HepG2 (cell line): ENCODE data around the gene ITGB2. TPM values are rescaled to one million over a fixed set of nuclear protein-coding genes. Genes with fewer than 3 reads are reported as not detected.

Experiments
- DZIP1 ChIP-seq: sonication (generic); formaldehyde crosslinking; IDR thresholded peaks from 2 replicates; pipeline ENCODE4 v1.5.0; 2020; ENCODE audit warnings: mild to moderate bottlenecking, missing genetic modification reagents
- EEA1 ChIP-seq: sonication (generic); formaldehyde crosslinking; IDR thresholded peaks from 2 replicates; pipeline ENCODE4 v1.5.1; 2020; ENCODE audit warnings: mild to moderate bottlenecking, missing genetic modification reagents, borderline replicate concordance
- MXI1 ChIP-seq: IDR thresholded peaks from 3 replicates; pipeline ENCODE4 v1.6.1; 2012; ENCODE audit warnings: low read depth, low read length, inconsistent platforms, borderline replicate concordance
- NCOA5 ChIP-seq: sonication (generic); formaldehyde crosslinking; IDR thresholded peaks from 2 replicates; pipeline ENCODE4 v1.4.0; 2020; ENCODE audit warnings: missing genetic modification reagents
- RFX3 ChIP-seq: IDR thresholded peaks from 2 replicates; pipeline ENCODE4 v1.6.1; 2016; ENCODE audit warnings: missing biosample characterization, missing genetic modification reagents
- ZNF207 ChIP-seq: fragments of 450-650 bp; IDR thresholded peaks from 2 replicates; pipeline ENCODE4 v1.6.1; 2016; ENCODE audit warnings: antibody characterized with exemption, borderline replicate concordance
- ZNF33B ChIP-seq: sonication (generic); formaldehyde crosslinking; IDR thresholded peaks from 2 replicates; pipeline ENCODE4 v1.5.1; 2020; ENCODE audit warnings: mild to moderate bottlenecking, missing genetic modification reagents
- ZNF431 ChIP-seq: sonication (generic); formaldehyde crosslinking; IDR thresholded peaks from 2 replicates; pipeline ENCODE4 v1.9.0; 2022; ENCODE audit warnings: missing genetic modification reagents, low read depth, mild to moderate bottlenecking, borderline replicate concordance
- ZNF510 ChIP-seq: sonication (generic); formaldehyde crosslinking; IDR thresholded peaks from 2 replicates; pipeline ENCODE4 v1.4.0; 2020; ENCODE audit warnings: low read depth, mild to moderate bottlenecking, missing genetic modification reagents
- ZNF737 ChIP-seq: sonication (generic); formaldehyde crosslinking; IDR thresholded peaks from 2 replicates; pipeline ENCODE4 v1.5.0; 2020; ENCODE audit warnings: missing genetic modification reagents, mild to moderate bottlenecking, borderline replicate concordance
- polyA plus RNA-seq, 8 experiments: library from polyadenylated mRNA; depleted of rRNA in 3 of 8; stranded (reverse) in 7 of 8; unstranded in 1 of 8; fragments of >200 nt; fragmentation: Illumina TruSeq in 4 of 8; extraction: Trizol in 4 of 8; gene quantifications; 2 replicates each; pipeline versions ENCODE4 v1.2.1 to v1.2.3, GENCODE V29; 2011 to 2016; ENCODE audit warnings: low read depth in 4 of 8, missing spikeins in 1 of 8, mixed read lengths in 1 of 8; ENCODE audit not compliant: insufficient read depth in 1 of 8
- total RNA-seq, 5 experiments: library from RNA; depleted of rRNA; stranded (reverse); fragments of >200 nt; fragmentation: Illumina TruSeq; extraction: Trizol; gene quantifications; 2 replicates each; pipeline ENCODE4 v1.2.3, GENCODE V29; 2016; ENCODE audit warnings: low read depth in 1 of 5
- TF ChIP-seq, protein P1 (sequence below): sonication (generic); formaldehyde crosslinking; IDR thresholded peaks from 2 replicates; pipeline ENCODE4 v1.4.0; 2020; ENCODE audit warnings: mild to moderate bottlenecking, missing genetic modification reagents
- TF ChIP-seq, protein P2 (sequence below): sonication (generic); formaldehyde crosslinking; IDR thresholded peaks from 2 replicates; pipeline ENCODE4 v1.4.0; 2020; ENCODE audit warnings: missing genetic modification reagents, borderline replicate concordance
- TF ChIP-seq, protein P3 (sequence below): sonication (generic); formaldehyde crosslinking; IDR thresholded peaks from 2 replicates; pipeline ENCODE4 v1.4.0; 2020; ENCODE audit warnings: low read depth, mild to moderate bottlenecking, missing genetic modification reagents

Gene ITGB2
- total and polyA plus RNA-seq, 2 of the 13 experiments (the other 11 are each of a cell fraction or from before 2014, with no cell fraction given) = 4.2 to 18.0 TPM

DNA sequence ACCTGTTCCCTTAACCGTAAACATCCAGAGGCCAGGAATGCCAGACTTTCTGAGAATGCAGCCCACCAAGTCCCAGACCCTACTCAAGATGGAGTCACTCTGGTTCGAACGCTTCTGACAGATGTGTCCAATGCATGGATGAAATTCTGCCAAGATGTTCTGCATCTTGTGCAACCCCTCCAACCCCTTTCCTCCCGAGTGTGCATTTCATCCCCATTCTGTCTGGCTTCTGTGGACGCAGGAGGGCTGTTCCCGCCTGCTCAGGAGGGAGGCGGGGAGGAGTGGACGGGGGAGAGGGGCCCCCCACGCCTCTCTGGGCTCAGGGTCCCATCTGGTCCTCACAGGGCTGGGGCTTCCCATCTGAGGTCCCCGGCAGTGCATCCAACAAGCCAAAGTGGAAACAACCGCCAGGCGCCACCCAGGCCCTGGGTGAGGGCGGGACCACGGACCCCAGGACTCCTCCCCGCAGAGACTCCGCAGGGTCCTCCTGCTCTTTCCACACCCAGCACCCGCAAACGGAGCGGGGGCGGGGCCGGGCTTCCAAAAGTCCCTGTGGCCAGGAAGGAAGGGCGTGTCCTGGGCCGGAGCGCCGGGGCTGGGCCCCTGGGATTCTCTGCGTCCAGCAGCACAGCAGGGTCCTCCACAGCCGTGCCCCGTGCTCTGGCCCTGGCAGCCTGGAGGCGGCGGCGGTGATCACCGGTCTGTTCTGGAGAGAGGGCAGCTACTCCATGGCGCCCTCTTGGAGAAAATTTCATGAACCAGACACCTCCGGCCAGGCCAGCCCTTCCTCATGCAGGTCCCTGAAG, 75.1 kb downstream of the ITGB2 start (continued):
- TF ChIP-seq, protein P1, sequence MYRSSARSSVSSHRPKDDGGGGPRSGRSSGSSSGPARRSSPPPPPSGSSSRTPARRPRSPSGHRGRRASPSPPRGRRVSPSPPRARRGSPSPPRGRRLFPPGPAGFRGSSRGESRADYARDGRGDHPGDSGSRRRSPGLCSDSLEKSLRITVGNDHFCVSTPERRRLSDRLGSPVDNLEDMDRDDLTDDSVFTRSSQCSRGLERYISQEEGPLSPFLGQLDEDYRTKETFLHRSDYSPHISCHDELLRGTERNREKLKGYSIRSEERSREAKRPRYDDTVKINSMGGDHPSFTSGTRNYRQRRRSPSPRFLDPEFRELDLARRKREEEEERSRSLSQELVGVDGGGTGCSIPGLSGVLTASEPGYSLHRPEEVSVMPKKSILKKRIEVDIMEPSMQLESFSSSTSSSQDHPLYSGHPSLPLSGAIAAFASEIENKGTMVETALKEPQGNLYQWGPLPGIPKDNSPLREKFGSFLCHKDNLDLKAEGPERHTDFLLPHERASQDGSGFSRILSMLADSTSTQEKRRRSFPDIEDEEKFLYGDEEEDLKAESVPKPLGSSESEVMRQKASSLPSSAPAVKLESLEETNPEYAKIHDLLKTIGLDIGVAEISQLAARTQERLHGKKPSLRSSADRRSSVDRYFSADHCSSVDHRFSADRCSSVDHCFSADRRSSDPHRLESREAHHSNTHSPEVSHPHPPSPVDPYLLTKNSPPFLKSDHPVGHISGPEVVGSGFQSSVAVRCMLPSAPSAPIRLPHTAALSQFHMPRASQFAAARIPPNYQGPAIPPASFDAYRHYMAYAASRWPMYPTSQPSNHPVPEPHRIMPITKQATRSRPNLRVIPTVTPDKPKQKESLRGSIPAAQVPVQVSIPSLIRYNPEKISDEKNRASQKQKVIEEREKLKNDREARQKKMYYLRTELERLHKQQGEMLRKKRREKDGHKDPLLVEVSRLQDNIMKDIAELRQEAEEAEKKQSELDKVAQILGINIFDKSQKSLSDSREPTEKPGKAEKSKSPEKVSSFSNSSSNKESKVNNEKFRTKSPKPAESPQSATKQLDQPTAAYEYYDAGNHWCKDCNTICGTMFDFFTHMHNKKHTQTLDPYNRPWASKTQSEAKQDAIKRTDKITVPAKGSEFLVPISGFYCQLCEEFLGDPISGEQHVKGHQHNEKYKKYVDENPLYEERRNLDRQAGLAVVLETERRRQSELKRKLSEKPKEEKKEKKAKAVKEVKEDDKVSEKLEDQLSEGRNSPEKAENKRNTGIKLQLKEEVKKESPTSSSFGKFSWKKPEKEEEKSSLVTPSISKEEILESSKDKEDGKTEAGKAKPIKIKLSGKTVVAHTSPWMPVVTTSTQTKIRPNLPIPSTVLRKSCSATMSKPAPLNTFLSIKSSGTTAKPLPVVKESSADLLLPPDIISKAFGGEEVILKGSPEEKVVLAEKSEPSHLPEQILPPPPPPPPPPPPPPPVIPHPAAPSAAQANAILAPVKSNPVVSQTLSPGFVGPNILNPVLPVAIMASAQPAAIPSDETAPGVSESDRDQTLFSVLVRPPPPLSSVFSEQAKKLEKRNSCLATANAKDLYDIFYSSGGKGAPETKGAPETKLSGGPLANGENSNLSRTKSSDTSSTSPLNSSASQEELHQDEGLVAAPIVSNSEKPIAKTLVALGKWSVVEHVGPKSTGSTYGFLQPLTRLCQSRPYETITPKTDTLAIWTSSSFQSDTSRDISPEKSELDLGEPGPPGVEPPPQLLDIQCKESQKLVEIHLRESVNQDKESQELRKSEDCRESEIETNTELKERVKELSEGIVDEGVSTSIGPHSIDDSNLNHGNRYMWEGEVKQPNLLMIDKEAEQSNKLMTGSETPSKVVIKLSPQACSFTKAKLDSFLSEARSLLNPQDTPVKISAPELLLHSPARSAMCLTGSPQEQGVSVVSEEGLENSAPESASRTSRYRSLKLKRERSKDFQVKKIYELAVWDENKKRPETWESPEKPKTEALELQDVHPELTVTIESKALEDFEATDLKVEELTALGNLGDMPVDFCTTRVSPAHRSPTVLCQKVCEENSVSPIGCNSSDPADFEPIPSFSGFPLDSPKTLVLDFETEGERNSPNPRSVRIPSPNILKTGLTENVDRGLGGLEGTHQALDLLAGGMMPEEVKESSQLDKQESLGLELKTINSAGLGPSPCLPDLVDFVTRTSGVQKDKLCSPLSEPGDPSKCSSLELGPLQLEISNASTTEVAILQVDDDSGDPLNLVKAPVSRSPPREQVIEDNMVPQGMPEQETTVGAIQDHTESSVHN = no peak
- TF ChIP-seq MXI1 = peak; percentile 22; the same call in 1 of the 3 replicates
- TF ChIP-seq, protein P2, sequence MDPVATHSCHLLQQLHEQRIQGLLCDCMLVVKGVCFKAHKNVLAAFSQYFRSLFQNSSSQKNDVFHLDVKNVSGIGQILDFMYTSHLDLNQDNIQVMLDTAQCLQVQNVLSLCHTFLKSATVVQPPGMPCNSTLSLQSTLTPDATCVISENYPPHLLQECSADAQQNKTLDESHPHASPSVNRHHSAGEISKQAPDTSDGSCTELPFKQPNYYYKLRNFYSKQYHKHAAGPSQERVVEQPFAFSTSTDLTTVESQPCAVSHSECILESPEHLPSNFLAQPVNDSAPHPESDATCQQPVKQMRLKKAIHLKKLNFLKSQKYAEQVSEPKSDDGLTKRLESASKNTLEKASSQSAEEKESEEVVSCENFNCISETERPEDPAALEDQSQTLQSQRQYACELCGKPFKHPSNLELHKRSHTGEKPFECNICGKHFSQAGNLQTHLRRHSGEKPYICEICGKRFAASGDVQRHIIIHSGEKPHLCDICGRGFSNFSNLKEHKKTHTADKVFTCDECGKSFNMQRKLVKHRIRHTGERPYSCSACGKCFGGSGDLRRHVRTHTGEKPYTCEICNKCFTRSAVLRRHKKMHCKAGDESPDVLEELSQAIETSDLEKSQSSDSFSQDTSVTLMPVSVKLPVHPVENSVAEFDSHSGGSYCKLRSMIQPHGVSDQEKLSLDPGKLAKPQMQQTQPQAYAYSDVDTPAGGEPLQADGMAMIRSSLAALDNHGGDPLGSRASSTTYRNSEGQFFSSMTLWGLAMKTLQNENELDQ (CRISPR knock-in tag) = no peak
- no peak for TF ChIP-seq NCOA5 (CRISPR knock-in tag)
- TF ChIP-seq RFX3 (CRISPR knock-in tag) = no peak
- no peak for TF ChIP-seq ZNF510 (CRISPR knock-in tag)
- 0 out of 2 replicates have a peak, but pooled peaks have one; percentile 57 for TF ChIP-seq DZIP1 (CRISPR knock-in tag)
- TF ChIP-seq ZNF207 = no peak
- no peak for TF ChIP-seq ZNF737
- TF ChIP-seq EEA1 (CRISPR knock-in tag) = no peak
- TF ChIP-seq ZNF33B (CRISPR knock-in tag) = peak; percentile 17; the same call in 1 of the 2 replicates
- TF ChIP-seq, protein P3, sequence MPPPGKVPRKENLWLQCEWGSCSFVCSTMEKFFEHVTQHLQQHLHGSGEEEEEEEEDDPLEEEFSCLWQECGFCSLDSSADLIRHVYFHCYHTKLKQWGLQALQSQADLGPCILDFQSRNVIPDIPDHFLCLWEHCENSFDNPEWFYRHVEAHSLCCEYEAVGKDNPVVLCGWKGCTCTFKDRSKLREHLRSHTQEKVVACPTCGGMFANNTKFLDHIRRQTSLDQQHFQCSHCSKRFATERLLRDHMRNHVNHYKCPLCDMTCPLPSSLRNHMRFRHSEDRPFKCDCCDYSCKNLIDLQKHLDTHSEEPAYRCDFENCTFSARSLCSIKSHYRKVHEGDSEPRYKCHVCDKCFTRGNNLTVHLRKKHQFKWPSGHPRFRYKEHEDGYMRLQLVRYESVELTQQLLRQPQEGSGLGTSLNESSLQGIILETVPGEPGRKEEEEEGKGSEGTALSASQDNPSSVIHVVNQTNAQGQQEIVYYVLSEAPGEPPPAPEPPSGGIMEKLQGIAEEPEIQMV (CRISPR knock-in tag) = no peak
- TF ChIP-seq ZNF431 (CRISPR knock-in tag) = no peak
